GM19240 (cell line): ENCODE measurements around the gene MRPL46.

Source experiments
- DNase-seq: peaks from one replicate; pipeline ENCODE4 v3.0.0; 2011; ENCODE audit warnings: low spot score; ENCODE audit not compliant: insufficient read length

Gene MRPL46

DNA sequence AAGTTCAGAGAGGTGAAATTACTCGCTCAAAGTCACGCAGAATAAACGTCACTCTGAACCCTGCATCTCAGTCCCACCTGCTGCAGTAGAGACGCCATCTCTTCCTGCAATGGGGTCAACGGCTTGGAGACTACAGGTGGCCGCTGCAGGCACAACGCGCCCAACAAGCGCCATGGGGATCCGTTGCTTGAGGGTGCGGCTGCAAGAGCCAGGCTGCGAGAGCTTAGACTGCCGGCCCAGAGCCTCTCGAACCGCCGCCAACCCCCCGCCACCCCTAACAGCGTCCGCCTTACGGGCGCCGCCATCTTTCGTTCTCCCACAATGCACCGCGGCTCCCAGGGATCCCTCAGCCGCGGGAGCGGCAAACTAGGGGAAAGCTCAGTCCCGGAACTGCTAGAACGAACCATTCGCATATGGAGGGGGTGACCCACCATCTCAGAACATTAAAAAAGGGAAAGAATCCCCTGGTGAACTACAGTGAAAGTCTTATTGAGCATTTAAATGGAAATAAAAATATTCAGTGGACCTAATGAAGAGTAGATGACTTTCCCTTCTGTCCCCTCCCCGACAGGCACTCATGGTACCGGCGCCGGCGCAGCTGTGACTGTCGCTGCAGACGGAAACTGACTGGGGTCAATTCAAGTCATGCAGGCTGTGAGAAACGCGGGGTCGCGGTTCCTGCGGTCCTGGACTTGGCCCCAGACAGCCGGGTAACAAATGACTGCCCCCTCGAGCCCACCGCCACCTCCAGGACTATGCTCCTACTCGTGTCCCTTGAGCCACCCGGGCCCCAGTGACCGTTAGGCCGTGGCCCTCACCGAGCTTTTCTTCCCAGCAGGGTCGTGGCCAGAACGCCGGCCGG, at the start of gene MRPL46, which contains the start of gene MRPS11:
Gene MRPL46 (minus strand): TSS at position 316 of the 862 bp plus-strand sequence. CDS start 11 bp downstream, at position 305.
Gene MRPS11 (plus strand): TSS at position 636 of the 862 bp plus-strand sequence. CDS start 10 bp downstream, at position 646.
- peak; percentile 73 for DNase-seq

DNA sequence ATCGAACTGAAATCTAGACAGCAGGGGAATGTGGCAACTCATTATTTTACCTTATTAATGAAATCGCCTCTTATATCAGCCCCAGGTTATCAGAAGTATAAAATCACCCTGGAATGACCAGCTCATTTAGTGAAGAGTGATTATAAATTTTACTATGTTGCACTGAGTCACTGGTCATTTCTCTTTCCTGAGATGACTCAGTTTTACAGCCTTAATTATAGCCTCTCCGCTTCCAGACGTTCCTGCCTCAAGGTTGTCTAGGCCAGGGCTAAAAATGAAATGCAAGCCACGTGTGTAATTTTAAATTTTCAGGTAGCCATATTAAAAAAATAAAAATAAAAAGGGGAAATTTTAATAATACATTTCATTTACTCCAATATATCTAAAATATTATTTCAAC, 46.0 kb upstream of the MRPL46 start:
- no peak for DNase-seq

- no peak for DNase-seq
These were observed 45.4 kb upstream of the MRPL46 start for GRCh38 chr15:88512601-88513000.

DNA sequence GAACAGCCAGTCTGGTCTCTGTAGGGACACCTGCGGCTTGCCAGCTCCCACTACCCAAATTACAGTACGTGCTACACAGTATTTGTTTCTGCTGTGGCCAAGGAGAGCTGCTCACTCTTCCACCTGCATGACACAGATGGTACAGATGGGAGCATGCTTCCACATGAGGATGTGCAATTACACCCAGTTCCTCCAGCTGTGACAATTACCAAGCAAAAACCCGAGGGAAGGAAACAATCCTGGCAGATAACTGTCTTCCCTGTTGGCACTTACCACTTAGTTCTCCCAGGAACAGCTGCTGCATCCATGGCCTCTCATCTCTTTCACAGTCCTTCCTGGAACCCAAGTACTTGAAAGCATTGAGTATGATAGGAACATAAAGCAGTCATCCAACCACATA, 44.9 kb upstream of the MRPL46 start:
- no peak for DNase-seq

- DNase-seq = no peak
These were observed 44.0 kb upstream of the MRPL46 start for GRCh38 chr15:88511161-88511560.

- no peak for DNase-seq
These were observed 42.8 kb upstream of the MRPL46 start for GRCh38 chr15:88509964-88510363.

- DNase-seq = no peak
These were observed 42.1 kb upstream of the MRPL46 start for GRCh38 chr15:88509321-88509720.

- no peak for DNase-seq
These were observed 39.4 kb upstream of the MRPL46 start for GRCh38 chr15:88506628-88507027.

- no peak for DNase-seq
These were observed 38.5 kb upstream of the MRPL46 start for GRCh38 chr15:88505721-88506120.

GRCh38 chr15:88504445-88504844, 37.3 kb upstream of the MRPL46 start:
- no peak for DNase-seq

DNA sequence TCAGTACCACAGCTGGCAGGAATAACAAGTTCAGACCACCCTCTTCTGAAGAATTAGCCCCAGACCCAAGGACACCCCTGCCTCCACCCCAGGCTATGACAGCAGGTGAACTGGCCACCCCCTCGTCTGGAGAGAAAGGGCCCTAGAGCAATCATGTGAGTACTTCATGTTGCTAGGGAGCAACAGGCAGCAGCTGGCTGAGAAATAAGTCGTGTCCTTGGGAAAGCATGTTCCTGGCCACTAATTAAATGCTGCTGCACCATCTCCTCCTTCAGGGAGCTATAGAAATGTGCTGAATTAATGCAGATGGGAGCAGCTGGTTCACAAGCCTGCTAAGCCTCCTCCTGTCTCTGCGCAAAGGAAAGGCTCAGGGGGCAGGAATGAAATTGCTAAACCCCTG, 31.8 kb upstream of the MRPL46 start:
- no peak for DNase-seq

GRCh38 chr15:88497109-88497765, 30.0 kb upstream of the MRPL46 start:
- DNase-seq = no peak

DNA sequence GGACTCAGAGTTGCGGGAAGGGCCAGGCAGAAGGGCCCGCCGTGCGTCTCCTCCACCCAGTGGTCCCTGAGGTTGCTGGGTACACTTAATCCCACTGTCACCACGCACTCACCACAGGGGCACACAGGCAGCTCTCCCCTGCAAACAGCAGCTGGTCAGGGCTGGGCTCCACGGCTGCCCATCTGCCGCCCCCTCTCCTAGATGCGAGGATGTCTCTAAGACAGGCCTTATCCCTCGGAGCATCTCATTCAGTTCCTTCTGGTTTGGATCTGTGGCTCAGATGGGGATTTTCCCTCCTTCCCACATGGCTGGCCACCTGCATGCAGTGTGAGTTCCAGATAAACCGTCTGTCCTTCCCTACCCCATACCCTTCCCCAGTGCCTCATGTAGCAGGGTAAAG, 26.7 kb upstream of the MRPL46 start:
- no peak for DNase-seq

DNA sequence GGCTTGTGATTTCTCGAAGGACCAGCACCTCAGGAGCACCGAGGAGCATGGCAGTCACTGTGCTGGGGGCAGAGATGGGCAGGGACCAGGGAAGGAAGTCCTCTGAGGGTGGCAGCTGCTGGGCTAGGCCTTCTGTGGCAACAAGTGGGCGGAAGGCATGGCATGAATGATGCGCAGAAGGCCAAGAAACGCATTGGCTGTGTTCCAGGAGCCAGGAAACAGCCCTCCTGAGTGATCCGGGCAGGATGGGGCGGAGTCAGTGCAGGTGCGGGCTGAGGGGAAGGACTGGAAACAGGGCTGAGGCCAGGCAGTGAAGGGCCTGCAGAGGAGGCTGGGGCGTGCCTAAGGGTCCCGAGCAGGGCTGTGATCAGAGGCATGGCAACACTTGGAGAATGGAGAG, 24.0 kb upstream of the MRPL46 start:
- DNase-seq = no peak

- no peak for DNase-seq
These were observed 22.8 kb upstream of the MRPL46 start for GRCh38 chr15:88490036-88490435.

DNA sequence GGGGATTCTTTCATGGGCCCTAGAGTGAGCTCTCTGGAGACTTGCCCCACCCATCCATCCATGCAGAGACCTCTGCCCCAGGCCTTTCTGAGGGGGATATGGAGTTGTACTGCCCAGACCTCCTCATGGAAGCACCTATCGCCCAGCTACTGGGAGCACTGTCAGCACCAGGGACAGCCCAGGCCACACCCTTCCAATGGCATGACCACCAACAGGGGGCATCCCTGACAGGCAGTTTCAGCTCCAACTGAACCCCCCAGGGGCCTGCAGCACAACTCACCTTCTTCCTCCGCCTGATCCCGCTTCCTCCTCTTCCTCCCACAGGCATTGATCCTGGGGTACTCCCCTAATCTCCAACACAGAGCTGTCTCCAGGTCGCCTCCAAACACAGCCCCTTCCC, 22.1 kb upstream of the MRPL46 start:
- no peak for DNase-seq

GRCh38 chr15:88487796-88488523, 20.8 kb upstream of the MRPL46 start:
- no peak for DNase-seq

DNA sequence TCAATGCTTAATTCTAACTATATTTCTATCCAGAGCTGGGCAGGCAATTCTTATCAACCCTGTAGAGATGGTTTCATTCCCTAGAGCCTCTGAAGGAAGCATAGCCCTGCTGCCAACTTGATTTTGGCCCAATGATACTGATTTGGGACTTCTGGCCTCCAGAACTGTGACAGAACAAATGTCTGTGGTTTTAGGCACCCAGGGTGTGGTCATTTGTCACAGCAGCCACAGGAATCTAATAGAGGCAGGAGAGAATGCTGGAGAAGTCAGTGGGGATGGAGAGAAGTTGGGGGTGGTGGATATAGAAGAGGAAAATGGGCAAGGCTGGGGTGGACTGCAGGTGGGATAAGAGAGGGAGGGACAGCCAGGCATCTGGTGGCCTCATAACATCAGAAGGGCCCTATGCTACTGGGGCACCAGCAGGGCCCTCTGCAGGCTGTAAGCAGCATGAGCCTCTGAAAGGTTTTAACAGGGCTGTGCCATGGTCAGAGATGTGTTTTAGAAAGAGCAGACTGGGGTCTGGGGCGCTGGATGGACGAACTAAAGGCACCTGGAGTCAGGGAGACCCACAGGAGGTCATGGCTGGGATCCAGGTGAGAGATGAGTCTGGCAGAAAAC, 20.1 kb upstream of the MRPL46 start:
- no peak for DNase-seq

- no peak for DNase-seq
These were observed 17.6 kb upstream of the MRPL46 start for GRCh38 chr15:88484682-88485331.

GRCh38 chr15:88482263-88482662, 15.1 kb upstream of the MRPL46 start:
- DNase-seq = no peak

DNA sequence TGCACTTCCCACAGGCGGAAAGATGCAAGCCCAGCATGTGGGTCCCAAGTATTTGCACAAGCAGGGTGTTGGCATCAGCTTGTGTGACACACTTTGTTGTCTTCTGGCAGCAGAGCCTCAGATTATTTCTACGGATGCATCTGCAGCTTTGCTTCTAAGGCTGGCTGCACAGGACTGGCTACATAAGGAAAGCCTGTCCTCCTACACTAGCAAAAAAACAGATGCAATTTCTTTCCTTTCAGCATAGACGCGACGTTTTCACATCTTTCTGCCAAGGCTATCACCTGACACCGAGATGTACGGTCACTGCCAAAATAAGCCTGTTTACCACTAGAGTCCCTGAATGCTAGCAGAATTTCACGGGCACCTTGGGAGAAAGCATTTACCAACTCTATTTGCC, 13.8 kb upstream of the MRPL46 start:
- no peak for DNase-seq
